ENCODE data around the gene C19orf81. TPM values are rescaled to one million over a fixed set of nuclear protein-coding genes. Genes with fewer than 3 reads are reported as not detected.

Gene C19orf81
- total and polyA plus RNA-seq, 2 of the 8 experiments (the other 6 are each of a cell fraction or from before 2014, with no cell fraction given): 11.7 to 13.0 TPM

GRCh38 chr19:50624949-50625600, 24.2 kb upstream of the C19orf81 start:
- no peak overlapping the region for H2BK12ac ChIP-seq (ENCODE audit: low read depth, low read length)
- no peak overlapping the region for H3K4ac ChIP-seq (replicated peaks; ENCODE audit: insufficient read length, low read depth, low read length)
- no peaks in the 10 kb centered on the region for H3K9me3 ChIP-seq (ENCODE audit: insufficient read depth in 2 of 2, low read depth in 1 of 2, low read length in 1 of 2)
- H4K20me1 ChIP-seq (replicated peaks in 1 of 2; ENCODE audit: control insufficient read depth in 1 of 2, insufficient read depth in 2 of 2, low read length in 2 of 2): no peaks in the 10 kb centered on the region
- H3K23ac ChIP-seq (ENCODE audit: insufficient read length): no peak overlapping the region
- no peak overlapping the region for H3K27ac ChIP-seq (ENCODE audit: low read depth, low read length)
- H2BK15ac ChIP-seq (ENCODE audit: low read length): no peak overlapping the region
- no peaks in the 10 kb centered on the region for H3K36me3 ChIP-seq (ENCODE audit: control insufficient read depth in 2 of 4, insufficient read depth in 4 of 4, low read length in 3 of 4)
- no peak overlapping the region for H2AK5ac ChIP-seq (ENCODE audit: low read depth, low read length)
- DNase-seq (ENCODE audit: low read depth in 1 of 2, low spot score in 2 of 2) (no peak), FAIRE-seq (no peak)
- no peak overlapping the region for H3K56ac ChIP-seq (replicated peaks; ENCODE audit: insufficient read length, low read depth, low read length)
- 0 out of 7 replicates have a peak, but pooled peaks cover 0 to 4% (median 0%) of the 10 kb centered on the region in 4 experiments for H3K4me1 ChIP-seq (replicated peaks in 1 of 4; ENCODE audit: control insufficient read depth in 3 of 4, insufficient read depth in 4 of 4, low read length in 3 of 4)
- no peak overlapping the region for H3K4me3 ChIP-seq (ENCODE audit: extremely low read depth in 1 of 4, insufficient read depth in 2 of 4, low read depth in 3 of 4, low read length in 4 of 4)
- WGBS, 2 experiments (ENCODE audit: extremely low coverage in 1 of 2, insufficient coverage in 1 of 2, insufficient read length in 1 of 2, insufficient replicate concordance in 2 of 2, low coverage in 1 of 2, low lambda C conversion rate in 2 of 2, missing lambda C conversion rate in 1 of 2): 89% methylated on average over 36 of the region's 44 CpGs; no CpG with 5 or more reads in 1 of the 2 experiments
- ChIA-PET POLR2A (ENCODE audit: partially characterized antibody) (no interaction called here), CTCF (ENCODE audit: partially characterized antibody) (interaction anchor here (0.6 kb wide), 1 partner anchor 164 kb away, joined by 3 read pairs; no protein-coding TSS in a partner anchor)
- H2BK5ac ChIP-seq (ENCODE audit: low read depth, low read length): no peak overlapping the region
- H4K91ac ChIP-seq (replicated peaks; ENCODE audit: insufficient read length, low read length): no peak overlapping the region
- H3K79me2 ChIP-seq (ENCODE audit: control insufficient read depth in 1 of 2, insufficient read depth in 2 of 2, low read length in 2 of 2): no peaks in the 10 kb centered on the region
- no peak overlapping the region for H2AFZ ChIP-seq (ENCODE audit: low read length)
- no peak overlapping the region for H2BK120ac ChIP-seq (replicated peaks; ENCODE audit: low read depth, low read length)
- H3K4me2 ChIP-seq (ENCODE audit: insufficient read depth in 1 of 2, low read depth in 2 of 2, low read length in 2 of 2): no peak overlapping the region
- no peak overlapping the region for H3K14ac ChIP-seq (ENCODE audit: insufficient read length)
- H3K18ac ChIP-seq (ENCODE audit: extremely low read depth, low read length): no peak overlapping the region
- H3K23me2 ChIP-seq (ENCODE audit: low read depth, low read length): no peaks in the 10 kb centered on the region
- no peaks in the 10 kb centered on the region for H3K27me3 ChIP-seq (replicated peaks in 1 of 4; ENCODE audit: control insufficient read depth in 3 of 4, extremely low read depth in 1 of 4, insufficient read depth in 3 of 4, low read length in 3 of 4)
- no peaks in the 10 kb centered on the region for H3K79me1 ChIP-seq (ENCODE audit: low read depth, low read length)
- no peak overlapping the region for H4K5ac ChIP-seq (ENCODE audit: insufficient read length, low read depth, low read length)
- no peak overlapping the region for H4K8ac ChIP-seq (ENCODE audit: extremely low read depth, insufficient read depth, low read length)
- no peak overlapping the region for H3K9ac ChIP-seq (replicated peaks in 1 of 4; ENCODE audit: extremely low read depth in 1 of 4, low read depth in 3 of 4, low read length in 3 of 4)
- no peak overlapping the region for H2BK20ac ChIP-seq (ENCODE audit: low read length)
- TF ChIP-seq EP300 (IDR thresholded peaks at IDR 0.05; ENCODE audit: borderline replicate concordance in 1 of 2, low read depth in 2 of 2, low read length in 2 of 2) (no peak), NANOG (IDR thresholded peaks at IDR 0.05; ENCODE audit: insufficient read depth, low read depth, low read length, poor library complexity, severe bottlenecking) (no peak), TEAD4 (IDR thresholded peaks at IDR 0.05; ENCODE audit: low read depth, low read length) (no peak), EZH2 (IDR thresholded peaks at IDR 0.05; ENCODE audit: low read depth, low read length, severe bottlenecking) (no peak), MAFK (IDR thresholded peaks at IDR 0.05; ENCODE audit: low read depth, low read length) (no peak), SP2 (IDR thresholded peaks at IDR 0.05; ENCODE audit: low read length) (no peak), FOSL1 (IDR thresholded peaks at IDR 0.05; ENCODE audit: insufficient read depth, low read depth, low read length) (no peak), KDM4A (IDR thresholded peaks at IDR 0.05; ENCODE audit: low read depth, low read length, severe bottlenecking) (no peak), RBBP5 (IDR thresholded peaks at IDR 0.05; ENCODE audit: borderline replicate concordance, low read depth, low read length) (no peak), NRF1 (IDR thresholded peaks at IDR 0.05; ENCODE audit: low read depth, low read length) (no peak), CREB1 (IDR thresholded peaks at IDR 0.05) (no peak), RXRA (IDR thresholded peaks at IDR 0.05; ENCODE audit: insufficient read depth, low read depth, low read length) (no peak)
